ENCODE results near the gene MYO7A.

The MYO7A gene

DNA sequence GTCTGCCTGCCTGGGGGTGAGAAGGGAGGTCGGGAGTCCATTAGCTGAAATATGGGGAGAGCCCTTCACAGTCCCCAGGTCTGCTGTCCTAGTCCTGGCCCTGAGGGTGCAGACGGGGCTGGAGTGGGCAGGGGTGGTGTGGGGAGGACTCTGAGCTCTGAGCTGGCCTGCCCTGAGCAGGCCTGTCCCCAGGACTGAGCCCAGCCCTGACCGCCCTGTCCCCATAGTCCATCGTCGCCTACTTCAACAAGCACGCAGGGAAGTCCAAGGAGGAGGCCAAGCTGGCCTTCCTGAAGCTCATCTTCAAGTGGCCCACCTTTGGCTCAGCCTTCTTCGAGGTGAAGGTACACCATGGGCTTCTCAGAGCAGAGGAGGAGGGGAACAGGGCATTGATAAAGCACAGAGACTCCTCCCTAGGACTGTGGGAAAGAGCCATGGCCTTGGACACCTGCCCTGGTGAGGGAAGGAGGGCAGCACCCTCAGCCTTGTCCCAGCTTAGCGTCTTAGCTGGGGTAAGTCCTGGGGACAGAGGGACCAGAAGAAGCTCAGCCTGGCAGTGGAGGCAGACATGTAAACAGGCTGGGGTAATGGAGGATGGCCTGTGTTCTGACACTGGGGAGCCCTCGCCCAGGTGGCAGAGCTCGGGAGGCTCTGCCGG is 83.7 kb downstream of the MYO7A start:
- H3K27me3 Mint-ChIP-seq: no peaks in the 10 kb centered on the region
- no peaks in the 10 kb centered on the region for H3K9me3 Mint-ChIP-seq
- H3K36me3 Mint-ChIP-seq (ENCODE audit: low read depth): no peaks in the 10 kb centered on the region
- no peak for ATAC-seq
- no peak for DNase-seq
- H3K4me3 Mint-ChIP-seq: no peak overlapping the region
- no peak overlapping the region for H3K27ac Mint-ChIP-seq
- H3K4me1 Mint-ChIP-seq: no peaks in the 10 kb centered on the region

DNA sequence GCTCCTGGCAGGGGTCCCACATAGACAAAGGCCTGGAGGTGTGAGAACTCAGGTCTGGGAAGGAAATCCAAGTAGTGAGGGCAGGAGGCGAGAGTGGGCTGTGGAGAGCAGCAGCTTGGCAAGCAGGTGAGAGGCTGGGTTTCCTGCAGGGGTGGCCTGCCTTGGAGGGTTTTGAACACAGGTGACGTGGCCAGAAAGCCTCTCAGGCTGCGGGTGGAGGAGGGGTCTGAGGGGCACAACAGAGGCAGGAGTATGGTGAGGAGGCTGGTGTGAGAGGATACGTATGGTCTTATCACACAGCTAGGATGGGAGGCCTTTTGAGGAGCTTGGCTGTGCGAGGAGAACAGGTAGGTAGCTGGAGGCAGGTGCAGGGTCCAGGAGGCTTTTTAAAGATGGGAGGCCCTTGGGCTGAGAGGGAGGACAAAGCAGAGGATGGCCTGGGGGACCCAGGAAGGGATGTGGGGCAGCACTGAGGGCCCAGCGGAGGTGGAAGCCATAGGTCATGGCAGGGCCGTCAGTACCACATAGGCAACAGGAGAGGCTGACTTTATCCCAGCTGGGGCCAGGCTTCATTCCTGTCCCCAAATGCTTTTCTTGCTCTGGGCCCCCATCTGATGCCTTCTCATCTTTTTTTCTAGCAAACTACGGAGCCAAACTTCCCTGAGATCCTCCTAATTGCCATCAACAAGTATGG is 84.4 kb downstream of the MYO7A start:
- DNase-seq (no peak), ATAC-seq (no peak)
- Mint-ChIP-seq H3K27me3 (no peaks in the 10 kb centered on the region), H3K9me3 (no peaks in the 10 kb centered on the region), H3K36me3 (ENCODE audit: low read depth) (no peaks in the 10 kb centered on the region), H3K27ac (no peak overlapping the region), H3K4me1 (no peaks in the 10 kb centered on the region), H3K4me3 (no peak overlapping the region)

DNA sequence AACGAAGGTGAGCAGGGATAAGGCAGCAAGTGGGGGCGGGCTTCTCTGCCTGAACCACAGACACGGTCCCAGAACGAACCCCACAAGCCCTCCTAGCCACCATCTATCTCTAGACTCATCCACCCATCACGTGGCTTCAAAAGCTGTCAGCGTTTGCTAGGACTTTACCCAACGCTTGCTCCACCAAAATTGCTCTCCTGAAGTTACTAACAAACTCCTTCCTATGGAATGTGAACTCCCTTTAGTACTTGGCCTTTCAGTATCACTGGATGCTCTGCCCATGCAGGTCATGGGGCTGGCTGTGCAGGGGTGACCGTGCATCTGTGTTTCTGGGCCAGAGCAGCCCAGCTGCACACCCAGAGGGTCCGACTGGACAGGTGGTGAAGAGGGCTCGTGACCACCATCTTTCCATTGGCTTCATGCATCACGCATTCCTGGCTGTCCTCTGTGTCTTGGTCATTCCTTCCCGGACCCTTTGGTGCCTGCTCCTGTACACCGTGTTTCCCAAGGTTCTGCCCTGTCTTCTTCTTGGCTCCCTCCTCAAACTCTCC is 85.1 kb downstream of the MYO7A start:
- DNase-seq (no peak), ATAC-seq (no peak)
- Mint-ChIP-seq H3K4me1 (no peaks in the 10 kb centered on the region), H3K4me3 (no peak overlapping the region), H3K27me3 (no peaks in the 10 kb centered on the region), H3K27ac (no peak overlapping the region), H3K36me3 (ENCODE audit: low read depth) (no peaks in the 10 kb centered on the region), H3K9me3 (no peaks in the 10 kb centered on the region)

GRCh38 chr11:77213589-77214428 is 85.8 kb downstream of the MYO7A start:
- Mint-ChIP-seq H3K27me3 (no peaks in the 10 kb centered on the region), H3K4me3 (no peak overlapping the region), H3K27ac (no peak overlapping the region), H3K36me3 (ENCODE audit: low read depth) (no peaks in the 10 kb centered on the region), H3K4me1 (no peaks in the 10 kb centered on the region), H3K9me3 (no peaks in the 10 kb centered on the region)
- DNase-seq (no peak), ATAC-seq (no peak)

- Mint-ChIP-seq H3K9me3 (no peaks in the 10 kb centered on the region), H3K36me3 (ENCODE audit: low read depth) (no peaks in the 10 kb centered on the region), H3K27me3 (peaks cover 2% of the 10 kb centered on the region), H3K4me1 (no peaks in the 10 kb centered on the region), H3K4me3 (no peak overlapping the region), H3K27ac (no peak overlapping the region)
- ATAC-seq: no peak
- no peak for DNase-seq
Observed at GRCh38 chr11:77214557-77214956, 86.5 kb downstream of the MYO7A start.

- H3K4me3 Mint-ChIP-seq: no peak overlapping the region
- DNase-seq (no peak), ATAC-seq (no peak)
- H3K27me3 Mint-ChIP-seq: peaks cover 2% of the 10 kb centered on the region
- no peaks in the 10 kb centered on the region for H3K4me1 Mint-ChIP-seq
- no peaks in the 10 kb centered on the region for H3K9me3 Mint-ChIP-seq
- H3K36me3 Mint-ChIP-seq (ENCODE audit: low read depth): no peaks in the 10 kb centered on the region
- H3K27ac Mint-ChIP-seq: no peak overlapping the region
Observed at GRCh38 chr11:77215106-77215505, 87.1 kb downstream of the MYO7A start.

GRCh38 chr11:77217156-77217555 is 89.1 kb downstream of the MYO7A start:
- Mint-ChIP-seq H3K27ac (no peak overlapping the region), H3K36me3 (ENCODE audit: low read depth) (no peaks in the 10 kb centered on the region), H3K27me3 (peaks cover 8% of the 10 kb centered on the region), H3K4me1 (no peaks in the 10 kb centered on the region), H3K4me3 (no peak overlapping the region), H3K9me3 (no peaks in the 10 kb centered on the region)
- ATAC-seq (no peak), DNase-seq (no peak)

GRCh38 chr11:77223797-77224196 is 95.8 kb downstream of the MYO7A start:
- Mint-ChIP-seq H3K27ac (no peak overlapping the region), H3K27me3 (peaks cover 31% of the 10 kb centered on the region), H3K4me3 (no peak overlapping the region), H3K9me3 (no peaks in the 10 kb centered on the region), H3K4me1 (no peaks in the 10 kb centered on the region), H3K36me3 (ENCODE audit: low read depth) (no peaks in the 10 kb centered on the region)
- no peak for ATAC-seq
- DNase-seq: no peak

DNA sequence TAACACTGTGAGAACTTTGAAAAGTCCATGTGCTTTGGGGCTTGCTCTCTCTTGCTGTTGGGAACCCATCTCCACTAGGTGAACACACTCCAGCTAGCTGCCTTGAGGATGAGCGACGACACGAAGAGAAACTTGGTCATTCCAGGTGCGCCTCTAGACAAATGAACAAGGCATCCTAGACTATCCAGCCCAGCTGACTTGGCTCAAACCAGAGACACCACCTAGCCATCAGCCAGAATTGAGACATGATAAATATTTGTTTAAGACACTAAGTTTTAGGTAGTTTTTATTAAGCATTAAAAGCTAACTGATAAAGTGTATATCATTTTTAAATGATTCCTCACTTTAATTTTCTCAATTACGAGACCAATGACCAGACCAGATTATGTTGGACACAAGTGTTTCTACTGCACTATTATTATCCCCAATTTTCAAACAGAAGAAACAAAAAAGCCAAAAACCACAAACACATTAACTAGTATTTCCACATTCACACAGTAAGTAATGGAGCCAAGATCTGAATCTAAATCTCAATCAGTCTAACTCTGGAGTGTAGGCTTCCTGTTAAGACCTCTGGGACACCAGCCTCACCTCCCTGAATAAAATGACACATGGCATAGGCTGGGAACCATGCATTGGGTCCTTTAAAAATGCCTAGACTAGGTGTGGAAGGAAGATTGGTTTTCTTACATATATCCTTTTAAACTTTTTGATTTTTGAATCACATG is 103.0 kb downstream of the MYO7A start:
- no peaks in the 10 kb centered on the region for H3K4me1 Mint-ChIP-seq
- no peaks in the 10 kb centered on the region for H3K36me3 Mint-ChIP-seq (ENCODE audit: low read depth)
- H3K4me3 Mint-ChIP-seq: no peak overlapping the region
- ATAC-seq (no peak), DNase-seq (no peak)
- peaks cover 8% of the 10 kb centered on the region for H3K27me3 Mint-ChIP-seq
- H3K9me3 Mint-ChIP-seq: no peaks in the 10 kb centered on the region
- no peak overlapping the region for H3K27ac Mint-ChIP-seq

GRCh38 chr11:77231800-77232199 is 103.8 kb downstream of the MYO7A start:
- H3K9me3 Mint-ChIP-seq: no peaks in the 10 kb centered on the region
- H3K36me3 Mint-ChIP-seq (ENCODE audit: low read depth): no peaks in the 10 kb centered on the region
- DNase-seq (no peak), ATAC-seq (no peak)
- no peak overlapping the region for H3K27ac Mint-ChIP-seq
- H3K4me1 Mint-ChIP-seq: no peaks in the 10 kb centered on the region
- H3K4me3 Mint-ChIP-seq: no peak overlapping the region
- H3K27me3 Mint-ChIP-seq: peaks cover 6% of the 10 kb centered on the region

GRCh38 chr11:77232242-77232641 is 104.2 kb downstream of the MYO7A start:
- H3K4me3 Mint-ChIP-seq: no peak overlapping the region
- no peaks in the 10 kb centered on the region for H3K9me3 Mint-ChIP-seq
- H3K27ac Mint-ChIP-seq: no peak overlapping the region
- ATAC-seq: no peak
- no peaks in the 10 kb centered on the region for H3K4me1 Mint-ChIP-seq
- H3K27me3 Mint-ChIP-seq: peaks cover 6% of the 10 kb centered on the region
- H3K36me3 Mint-ChIP-seq (ENCODE audit: low read depth): no peaks in the 10 kb centered on the region
- DNase-seq: no peak

DNA sequence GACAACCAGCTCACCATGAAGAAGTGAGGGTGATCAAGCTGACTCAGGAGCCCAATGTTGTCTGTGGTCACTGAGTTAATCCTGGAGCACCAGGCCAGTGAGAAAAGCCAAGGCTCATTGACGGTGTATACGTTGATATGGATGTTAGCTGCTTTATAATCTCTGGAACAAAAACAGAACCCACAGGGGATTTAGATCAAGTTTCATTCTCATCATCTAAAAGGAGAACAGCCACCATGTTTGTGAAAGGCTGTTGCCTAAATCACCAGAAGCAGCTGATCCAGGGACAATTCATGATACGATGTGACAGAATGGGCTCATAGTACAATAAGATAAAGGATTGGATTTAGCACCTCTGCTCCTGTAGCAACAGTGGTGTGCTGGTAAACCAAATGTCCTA is 105.0 kb downstream of the MYO7A start:
- Mint-ChIP-seq H3K4me3 (no peak overlapping the region), H3K36me3 (ENCODE audit: low read depth) (no peaks in the 10 kb centered on the region), H3K27ac (no peak overlapping the region), H3K27me3 (peaks cover 6% of the 10 kb centered on the region), H3K9me3 (no peaks in the 10 kb centered on the region), H3K4me1 (no peaks in the 10 kb centered on the region)
- DNase-seq: no peak
- ATAC-seq: no peak

GRCh38 chr11:77236901-77237300 is 108.9 kb downstream of the MYO7A start:
- ATAC-seq (no peak), DNase-seq (no peak)
- Mint-ChIP-seq H3K27ac (no peak overlapping the region), H3K9me3 (peaks cover 5% of the 10 kb centered on the region), H3K4me3 (no peak overlapping the region), H3K4me1 (no peaks in the 10 kb centered on the region), H3K36me3 (ENCODE audit: low read depth) (no peaks in the 10 kb centered on the region), H3K27me3 (peaks cover 6% of the 10 kb centered on the region)

- ATAC-seq: no peak
- peak overlapping the region; percentile 9 for H3K27ac Mint-ChIP-seq
- H3K9me3 Mint-ChIP-seq: peaks cover 5% of the 10 kb centered on the region
- peaks cover 12% of the 10 kb centered on the region for H3K4me1 Mint-ChIP-seq
- no peaks in the 10 kb centered on the region for H3K27me3 Mint-ChIP-seq
- H3K36me3 Mint-ChIP-seq (ENCODE audit: low read depth): no peaks in the 10 kb centered on the region
- DNase-seq: no peak
- H3K4me3 Mint-ChIP-seq: no peak overlapping the region
Observed at GRCh38 chr11:77244277-77245027, 116.4 kb downstream of the MYO7A start.

All from activated naive CD8-positive, alpha-beta T cell treated with anti-CD3 and anti-CD28 coated beads, Interleukin-2, amount 50 U/mL, for 24 hours (primary cell).